ENCODE results near the gene LMNA.
A peak's percentile ranks its signal among the peaks of the same experiment; 100 is the strongest.

LMNA gene

DNA sequence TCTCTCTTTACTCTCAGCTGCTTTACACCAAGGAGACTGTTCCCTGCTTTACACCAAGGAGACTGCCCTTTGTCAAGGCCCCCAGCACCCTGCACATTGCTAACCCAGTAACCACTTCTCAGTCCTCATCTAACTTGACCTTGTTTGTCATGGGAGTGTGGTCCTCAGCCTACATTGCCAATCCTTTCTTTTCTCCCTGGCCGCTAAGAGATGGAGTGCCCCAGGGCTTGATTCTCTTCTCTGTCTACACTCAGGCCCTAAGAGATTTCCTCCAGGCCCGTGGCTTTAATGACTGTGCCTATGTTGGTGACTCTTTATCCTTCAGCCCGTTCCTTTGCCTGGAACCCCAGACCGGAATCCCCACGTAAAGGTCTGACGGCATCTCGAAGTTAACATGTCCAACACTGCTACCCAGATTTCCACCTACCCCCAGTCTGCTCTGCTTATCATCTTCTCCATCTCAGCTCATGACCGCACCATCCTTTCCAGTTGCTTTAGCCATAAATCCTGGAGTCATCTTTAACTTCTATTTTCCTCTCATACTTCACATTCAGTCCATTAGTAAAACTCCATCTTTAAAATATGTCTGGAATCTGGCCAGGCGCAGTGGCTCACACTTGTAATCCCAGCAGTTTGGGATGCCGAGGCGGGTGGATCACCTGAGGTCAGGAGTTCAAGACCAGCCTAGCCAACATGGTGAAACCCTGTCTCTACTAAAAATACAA lies 29.4 kb downstream of the LMNA start:
- no peak for DNase-seq

DNA sequence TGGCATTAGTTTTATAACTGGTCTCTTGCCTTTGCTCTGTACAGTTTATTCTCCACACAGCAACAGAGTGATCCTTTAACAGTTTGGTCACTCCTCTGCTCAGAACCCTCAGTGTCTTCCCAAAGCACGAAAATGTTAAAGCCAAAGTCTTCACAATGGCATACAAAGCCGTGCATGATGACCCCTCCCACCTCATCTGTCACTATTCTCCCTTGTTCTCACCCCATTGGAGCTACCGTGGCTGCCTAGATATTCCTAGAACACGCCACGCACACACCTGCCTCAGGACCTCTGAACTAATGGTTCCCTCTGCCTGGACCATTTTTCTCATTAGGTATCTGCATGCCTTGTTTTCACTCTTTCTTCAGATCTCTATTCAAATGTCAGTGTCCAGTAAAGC lies 30.2 kb downstream of the LMNA start:
- DNase-seq = no peak

DNA sequence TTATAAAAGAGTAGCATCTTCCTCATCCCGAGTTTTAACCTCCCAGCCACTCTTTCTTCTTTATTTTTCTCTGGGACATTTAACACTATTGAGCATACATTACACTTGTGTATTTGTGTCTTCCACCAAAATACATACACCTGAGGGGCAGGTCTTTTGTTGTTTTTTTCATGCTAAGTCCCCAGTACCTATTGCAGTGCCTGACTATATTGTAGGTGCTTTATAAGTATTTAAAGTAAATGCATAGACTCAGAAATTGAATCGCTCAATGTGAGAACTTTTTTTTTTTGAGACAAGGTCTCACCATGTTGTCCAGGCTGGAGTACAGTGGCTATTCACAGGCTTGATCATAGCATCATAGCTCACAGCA lies 31.1 kb downstream of the LMNA start:
- no peak for DNase-seq

DNA sequence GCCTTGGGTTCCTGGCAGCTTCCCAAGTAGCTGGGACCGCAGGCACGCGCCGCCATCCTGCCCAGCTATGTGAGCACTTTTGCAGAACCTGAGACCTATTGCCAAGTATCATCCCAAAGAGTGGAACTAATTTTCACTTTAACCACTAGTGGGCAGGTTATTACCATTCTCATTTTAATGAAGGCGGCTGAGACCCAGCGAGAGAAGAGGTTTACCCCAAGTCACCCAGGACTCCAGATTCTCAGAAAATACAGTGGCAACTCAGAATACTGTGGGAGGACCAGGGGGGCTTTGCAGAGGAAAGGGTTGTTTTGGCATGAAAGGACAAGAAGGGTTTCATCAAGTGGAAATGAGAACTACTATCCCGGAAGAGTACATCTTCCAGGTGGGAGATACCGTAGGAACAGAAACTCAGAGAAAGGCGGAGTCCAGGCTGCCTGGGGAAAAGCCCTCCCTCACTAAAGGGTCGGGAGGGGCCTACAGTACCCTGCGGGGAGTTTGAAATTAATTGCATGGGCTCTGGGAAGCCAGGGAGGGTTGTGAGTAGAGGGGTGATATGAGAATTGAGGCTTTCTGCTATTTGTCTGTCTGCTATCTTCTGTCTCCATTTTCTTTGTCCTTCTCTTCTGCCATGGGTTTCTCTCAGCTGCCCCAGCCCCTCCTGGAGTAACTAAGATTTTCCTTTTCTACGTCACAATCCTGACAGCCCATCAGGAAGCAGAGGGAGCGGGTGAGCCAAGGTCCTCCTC lies 31.7 kb downstream of the LMNA start:
- DNase-seq = peak in 1 of 2 experiments; percentile 37

DNA sequence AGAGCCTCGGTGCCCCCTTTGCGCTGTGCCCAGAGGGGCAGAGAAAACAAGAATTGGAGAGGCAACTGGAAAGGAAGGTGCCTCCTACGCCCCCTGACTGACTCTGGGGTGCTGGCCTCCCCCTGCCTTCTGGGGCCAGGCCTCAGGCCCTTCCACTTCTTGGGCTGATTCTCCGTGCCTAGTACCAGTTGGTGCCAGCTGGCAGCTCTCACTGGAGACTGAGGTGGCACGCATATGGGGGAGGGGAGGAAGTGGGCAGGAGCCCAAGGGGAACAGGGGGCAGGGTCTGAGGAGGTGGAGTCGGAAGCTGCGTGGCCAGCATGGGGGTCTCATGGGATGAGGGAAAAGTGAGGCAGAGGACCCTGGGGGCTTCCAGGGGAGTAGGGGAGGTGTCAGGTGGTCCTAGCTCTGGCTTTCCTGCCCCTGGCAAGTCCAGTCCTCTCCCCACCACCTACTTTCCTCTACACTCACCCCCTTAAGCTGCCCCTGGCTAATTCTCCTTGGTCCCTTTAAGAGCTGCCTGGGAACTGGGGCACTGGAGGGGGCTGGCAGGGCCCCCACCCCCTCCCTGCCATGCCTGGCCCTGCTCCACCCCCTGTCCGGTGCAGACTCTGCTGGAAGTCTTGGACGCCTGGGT lies 32.4 kb downstream of the LMNA start:
- DNase-seq = no peak

DNA sequence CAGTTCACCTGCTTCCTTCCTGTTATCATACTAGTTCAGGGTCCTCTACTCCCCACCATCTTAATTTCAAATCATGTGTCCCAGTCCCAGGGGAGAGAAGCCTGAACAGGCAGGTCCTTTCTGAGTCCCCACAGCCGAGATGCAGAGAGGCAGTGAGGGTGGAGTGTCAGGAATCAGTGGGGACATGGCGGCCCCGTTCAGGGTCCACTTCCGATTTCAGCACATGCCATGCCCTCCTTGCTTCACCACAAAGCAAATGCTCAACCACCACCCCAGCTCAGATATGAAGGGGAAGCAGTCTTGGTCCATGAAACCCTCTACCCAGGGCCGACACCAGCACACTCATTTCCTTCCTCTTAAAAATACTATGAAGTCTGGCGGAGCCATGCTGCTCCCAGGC lies 33.7 kb downstream of the LMNA start:
- no peak for DNase-seq

DNA sequence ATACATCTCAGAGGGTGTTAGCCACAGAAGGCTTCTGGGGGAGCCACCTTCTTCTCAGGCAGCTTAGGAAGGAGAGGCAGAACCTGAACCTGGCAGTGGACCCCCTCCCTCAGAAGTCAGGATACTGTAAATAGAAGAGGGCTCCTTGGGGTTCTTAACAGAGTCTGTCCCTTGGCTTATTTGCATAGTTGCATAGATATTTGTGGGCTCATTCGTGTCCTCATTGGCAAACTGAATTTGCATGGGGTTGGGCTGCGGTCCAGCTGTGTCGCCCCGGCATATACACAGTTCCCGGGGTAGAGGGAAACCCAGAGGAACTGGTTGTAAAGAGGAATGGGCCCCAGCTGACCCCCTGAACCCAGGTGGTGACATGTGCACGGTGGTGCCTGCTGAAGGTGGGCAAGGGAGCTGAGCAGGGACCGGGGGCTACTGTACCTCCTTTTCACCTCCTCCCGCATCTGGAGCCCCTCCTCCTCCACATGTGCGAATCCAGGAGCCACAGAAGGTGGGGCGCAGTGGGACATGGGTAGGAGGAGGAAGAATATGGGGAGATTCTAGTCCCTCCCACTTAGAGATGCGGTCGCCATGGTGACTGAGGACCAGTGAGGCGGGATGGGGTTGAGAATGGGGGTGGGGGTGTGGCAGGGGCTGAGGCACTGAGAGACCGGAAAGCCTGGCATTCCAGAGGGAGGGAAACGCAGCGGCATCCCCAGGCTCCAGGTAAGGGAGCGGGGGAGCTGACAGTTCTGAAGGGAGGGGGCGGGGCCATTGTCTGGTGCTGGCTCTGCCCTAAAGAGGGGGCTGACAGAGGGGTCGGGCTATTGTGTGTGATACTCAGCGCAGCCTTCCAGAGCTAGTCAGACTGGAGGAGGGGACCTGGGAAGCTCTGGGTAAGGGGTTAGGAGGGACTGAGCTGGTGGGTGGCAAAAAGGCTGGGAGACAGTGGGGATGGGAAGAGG lies 35.1 kb downstream of the LMNA start:
- no peak for DNase-seq

DNA sequence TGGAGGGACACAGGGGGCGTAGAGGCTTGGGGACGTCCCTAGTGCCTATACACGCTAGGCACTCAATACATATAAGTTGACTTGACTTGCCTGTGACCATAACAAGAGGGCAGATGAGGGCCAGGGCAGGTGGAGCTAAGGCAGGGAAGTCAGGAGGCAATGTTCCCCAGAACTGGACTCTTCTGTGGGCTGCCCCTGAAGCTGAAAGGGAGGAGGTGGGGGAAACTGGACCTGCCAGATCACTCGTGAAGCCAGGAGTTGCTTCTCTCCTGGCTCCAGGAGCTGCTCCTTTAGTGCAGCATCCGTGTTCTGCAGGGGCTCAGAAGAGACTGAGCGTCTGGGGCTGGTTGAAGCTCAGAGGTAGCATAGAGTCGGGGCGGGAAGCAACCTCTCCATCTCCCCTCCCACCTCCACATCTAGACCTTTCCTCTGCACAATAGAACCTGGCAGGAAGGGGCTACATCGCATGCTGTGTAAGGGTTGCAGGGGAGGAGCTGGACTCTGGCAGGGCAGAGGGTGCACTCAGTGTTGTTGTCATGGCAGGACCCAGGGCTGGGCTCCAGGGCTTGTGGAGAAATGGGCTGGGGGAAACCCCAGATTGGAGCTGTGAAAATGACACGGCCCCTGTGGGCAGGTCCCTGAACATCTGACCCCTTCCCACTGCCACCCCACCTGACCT lies 36.0 kb downstream of the LMNA start:
- no peak for DNase-seq

DNA sequence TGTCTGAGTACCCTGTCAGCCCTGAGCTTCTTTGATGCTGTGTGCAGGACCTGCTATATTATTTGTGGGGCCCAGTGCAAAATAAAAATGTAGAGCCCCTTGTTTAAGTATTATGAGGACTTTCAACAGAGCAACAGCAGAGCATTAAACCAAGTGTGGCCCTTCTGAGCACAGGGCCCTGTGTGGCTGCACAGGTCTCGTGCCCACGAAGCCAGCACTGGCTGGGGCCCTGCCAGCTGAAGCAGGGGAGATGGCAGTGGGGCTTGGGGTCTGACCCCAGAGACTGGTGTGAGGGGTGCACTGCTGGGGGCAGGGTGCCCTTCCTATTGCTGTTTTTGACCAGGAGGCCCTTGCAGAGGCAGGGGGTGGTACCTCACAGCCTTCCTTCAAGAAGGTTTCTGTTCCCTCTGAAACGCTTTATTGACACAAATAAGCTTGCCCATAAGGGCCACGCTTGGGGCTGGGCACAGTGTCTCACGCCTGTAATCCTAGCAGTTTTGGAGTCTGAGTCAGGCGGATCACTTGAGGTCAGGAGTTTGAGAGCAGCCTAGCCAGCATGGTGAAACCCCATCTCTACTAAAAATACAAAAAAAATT lies 36.7 kb downstream of the LMNA start:
- DNase-seq = no peak

DNA sequence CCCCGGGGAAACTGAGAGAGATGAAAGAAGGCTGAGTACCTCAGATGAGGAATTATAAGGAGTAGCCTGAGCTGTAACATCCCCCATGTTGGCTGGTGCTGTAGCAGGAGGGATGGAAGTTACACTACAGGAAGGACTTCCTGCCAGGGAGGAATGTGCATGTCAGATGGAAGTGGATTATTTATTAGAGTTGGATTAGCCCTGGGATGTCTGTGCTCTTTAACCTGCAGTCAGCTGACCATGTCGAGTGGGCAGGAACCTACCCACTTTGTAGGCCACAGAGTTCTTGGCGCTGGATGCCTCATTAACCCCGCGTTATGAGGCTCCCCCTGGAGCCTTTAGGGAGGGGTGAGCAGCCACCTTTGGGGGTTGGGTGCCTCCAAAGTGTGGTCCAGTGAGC lies 38.1 kb downstream of the LMNA start:
- DNase-seq = no peak

DNA sequence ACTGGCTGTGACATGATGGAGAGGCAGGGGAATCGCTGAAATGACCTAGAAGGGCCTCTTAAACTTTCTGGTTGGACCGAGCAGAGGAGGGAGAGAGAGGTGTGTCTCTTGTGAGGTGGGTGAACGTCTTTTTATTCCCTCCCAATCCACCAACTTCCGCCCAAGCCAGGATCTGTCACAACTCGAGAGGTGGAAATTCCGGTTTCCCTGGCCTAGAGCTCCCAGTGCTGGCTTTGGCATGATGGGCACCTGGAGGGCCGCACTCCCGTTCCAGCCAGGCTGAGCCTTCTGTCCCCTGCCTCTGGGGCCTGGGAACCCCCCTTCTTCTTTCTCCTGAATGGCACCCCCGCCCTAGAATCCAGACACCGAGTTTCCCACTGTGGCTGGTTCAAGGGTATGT lies 38.9 kb downstream of the LMNA start, which contains the start of gene SEMA4A:
SEMA4A (plus strand) TSS at position 224 of the 400 bp plus-strand sequence. CDS start 994 bp downstream, outside the sequence.
- DNase-seq = no peak

DNA sequence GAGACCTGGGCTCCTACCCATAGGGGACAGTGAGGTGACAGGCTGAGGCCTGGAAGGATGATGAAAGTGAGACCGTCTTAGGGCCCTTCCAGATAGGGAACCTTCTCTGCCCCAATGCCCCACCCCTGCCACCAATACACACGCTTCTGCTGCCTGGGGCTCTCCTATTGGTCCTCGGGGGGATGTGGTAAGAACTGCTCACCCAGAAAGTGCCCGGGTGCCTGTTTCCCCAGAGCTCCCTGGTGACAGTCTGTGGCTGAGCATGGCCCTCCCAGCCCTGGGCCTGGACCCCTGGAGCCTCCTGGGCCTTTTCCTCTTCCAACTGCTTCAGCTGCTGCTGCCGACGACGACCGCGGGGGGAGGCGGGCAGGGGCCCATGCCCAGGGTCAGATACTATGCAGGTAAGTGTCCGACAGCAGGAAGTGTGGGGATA lies 39.8 kb downstream of the LMNA start:
- DNase-seq = no peak

DNA sequence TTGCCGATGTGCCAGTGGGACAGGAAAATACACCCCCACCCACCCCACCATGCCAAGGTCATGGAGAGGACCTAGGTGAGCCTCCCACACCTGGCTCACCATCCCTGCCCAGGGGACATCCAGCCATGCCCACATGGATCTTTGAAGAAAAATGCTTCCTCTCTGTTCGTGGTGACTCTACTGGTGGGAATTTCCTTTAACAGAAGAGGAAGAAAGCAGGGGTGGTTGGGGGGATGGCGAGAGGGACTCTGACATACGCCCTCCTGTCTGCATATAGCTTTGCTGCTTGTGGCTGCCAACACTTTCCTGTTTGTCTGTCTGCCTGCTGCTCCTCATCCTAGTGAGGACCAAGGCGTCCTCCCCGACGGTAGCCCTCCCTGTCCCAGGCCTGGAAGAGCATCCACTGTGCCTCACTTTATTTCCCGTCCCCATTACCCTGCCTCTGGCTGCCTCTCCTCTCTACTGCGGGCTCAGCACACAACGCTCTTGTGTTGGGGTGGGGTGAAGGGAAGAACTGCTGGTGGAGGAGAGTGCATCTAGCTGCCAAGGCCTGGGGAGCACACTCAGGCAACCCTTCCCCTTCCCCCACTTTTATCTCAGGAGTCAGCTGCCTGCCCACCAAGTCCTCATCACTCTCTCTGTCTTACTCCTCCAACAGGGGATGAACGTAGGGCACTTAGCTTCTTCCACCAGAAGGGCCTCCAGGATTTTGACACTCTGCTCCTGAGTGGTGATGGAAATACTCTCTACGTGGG lies 41.4 kb downstream of the LMNA start:
- DNase-seq = no peak

DNA sequence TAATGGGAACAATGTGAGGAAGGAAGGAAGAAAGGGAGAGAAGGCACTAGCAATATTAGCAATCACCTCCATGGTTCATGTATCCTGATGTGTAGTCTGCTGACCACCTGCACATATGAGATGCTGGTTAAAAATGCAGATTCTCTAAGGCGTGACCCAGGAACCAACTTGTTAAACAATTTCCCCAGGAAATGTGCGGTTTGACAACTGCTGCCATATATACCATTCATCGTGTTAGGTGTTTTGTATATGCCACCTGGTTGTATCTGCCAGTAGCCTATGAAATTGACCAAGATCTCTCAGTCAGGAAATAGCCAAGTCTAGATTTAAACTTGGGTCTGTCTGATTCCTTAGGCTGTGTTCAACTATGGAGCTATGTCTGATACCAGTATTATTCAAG lies 43.0 kb downstream of the LMNA start:
- no peak for DNase-seq

DNA sequence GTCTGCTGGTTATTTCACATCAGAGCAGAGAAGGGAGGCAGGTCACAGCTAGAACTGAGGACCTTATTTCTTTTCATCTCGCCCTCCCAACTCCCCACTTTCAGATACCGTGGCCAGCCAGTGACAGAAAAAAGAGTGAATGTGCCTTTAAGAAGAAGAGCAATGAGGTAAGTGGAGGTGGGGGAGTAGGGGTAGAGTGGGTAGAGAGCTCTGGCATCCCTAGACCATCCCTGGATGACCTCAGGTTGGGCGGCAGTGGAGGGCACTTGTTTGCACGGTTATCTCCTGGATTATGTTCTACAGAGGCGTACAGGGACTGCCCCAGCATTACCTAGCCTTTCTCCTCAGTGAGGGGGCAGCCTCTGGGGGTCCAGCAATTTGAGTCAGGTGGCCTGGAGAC lies 43.5 kb downstream of the LMNA start:
- no peak for DNase-seq

DNA sequence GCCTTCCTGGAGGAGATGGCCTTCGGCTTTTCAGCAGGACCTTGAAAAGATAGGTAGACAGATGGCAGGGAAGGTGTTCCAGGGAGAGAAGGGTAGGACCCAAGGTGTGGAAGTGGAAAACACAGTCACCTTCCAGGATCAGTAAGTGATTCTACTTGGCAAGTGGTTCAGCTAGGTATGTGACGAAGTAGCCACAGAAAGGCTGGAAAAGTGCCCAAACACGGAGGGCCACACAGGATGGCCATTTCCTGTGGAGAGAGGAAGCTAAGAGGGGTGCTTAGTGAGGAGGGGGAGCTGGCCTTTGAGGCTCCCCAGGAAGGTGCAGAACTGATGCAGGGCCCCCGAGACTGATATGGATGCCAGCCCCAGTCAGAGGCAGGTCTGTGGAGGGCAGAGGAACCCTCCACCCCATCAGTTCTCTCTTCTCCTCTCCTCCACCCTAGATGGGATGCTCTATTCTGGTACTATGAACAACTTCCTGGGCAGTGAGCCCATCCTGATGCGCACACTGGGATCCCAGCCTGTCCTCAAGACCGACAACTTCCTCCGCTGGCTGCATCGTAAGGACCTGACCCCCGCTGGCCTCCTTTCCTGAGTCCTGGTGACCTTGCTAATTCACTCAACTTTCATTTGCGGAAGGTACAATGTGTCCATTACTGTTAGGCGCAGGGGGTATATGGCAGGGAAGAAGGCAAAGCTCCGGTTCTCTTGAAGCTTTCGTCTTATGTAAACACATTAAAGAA lies 45.7 kb downstream of the LMNA start:
- DNase-seq = no peak

DNA sequence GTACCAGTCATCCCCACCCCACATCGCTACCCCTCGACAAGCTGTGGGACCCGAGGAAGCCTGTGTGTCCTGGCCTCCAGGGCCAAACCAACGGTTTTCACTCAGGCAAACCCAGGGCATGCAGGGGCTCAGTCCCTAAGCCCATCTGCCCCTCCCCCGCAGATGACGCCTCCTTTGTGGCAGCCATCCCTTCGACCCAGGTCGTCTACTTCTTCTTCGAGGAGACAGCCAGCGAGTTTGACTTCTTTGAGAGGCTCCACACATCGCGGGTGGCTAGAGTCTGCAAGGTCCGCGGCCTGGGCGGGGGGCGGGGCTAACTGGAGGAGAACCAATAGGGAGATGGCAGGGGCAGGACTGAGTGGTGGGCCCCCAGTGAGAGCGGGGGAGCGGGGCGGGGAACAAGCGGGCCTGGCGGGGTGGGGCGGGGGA lies 46.2 kb downstream of the LMNA start:
- DNase-seq = peak; percentile 75 to 81

DNA sequence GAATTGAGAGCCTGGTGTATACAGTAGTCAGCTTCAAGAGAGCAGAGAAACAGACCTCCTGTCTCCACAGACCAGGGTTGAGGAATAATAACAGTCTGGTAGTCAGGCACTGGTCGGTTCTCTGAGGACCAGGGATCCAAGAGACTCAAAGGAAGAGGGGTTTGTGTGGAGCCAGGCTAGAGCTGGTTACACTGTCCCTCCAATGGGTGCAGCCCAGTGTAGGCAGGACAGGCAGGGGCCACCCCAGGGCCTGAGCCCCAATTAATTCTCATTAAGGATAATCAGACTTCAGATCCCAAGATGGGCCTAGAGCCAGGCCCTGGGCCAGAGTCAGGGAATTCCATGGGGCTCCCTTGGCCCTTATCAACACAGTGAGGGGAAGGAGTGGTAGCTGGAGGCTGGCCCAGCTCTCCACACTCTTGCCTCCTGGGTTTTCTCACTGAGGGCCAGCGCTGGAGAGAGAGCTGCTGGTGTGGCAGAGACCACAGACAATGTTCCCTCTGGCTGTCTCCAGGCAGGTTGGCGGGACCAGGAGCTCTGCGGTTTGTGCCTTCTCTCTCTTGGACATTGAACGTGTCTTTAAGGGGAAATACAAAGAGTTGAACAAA lies 48.0 kb downstream of the LMNA start:
- DNase-seq = no peak

DNA sequence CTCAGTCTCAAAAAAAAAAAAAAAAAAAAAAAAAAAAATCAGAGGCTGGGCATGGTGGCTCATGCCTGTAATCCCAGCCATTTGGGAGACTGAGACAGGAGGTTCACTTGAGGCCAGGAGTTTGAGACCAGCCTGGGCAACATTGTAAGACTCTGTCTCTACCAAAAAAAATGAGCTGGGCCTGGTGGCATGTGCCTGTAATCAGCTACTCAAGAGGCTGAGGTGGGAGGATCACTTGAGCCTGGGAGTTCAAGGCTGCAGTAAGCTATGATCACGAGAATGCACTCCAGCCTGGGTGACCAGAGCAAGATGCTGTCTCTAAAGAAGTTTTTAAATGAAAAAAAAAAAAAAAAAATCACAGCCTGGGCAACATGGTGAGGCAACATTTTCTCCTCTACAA lies 49.2 kb downstream of the LMNA start:
- DNase-seq = no peak
